ENCODE data around the gene GPC5.
"Not testable (repeated sequence)": the region's sequence is repeated elsewhere in the genome, so short reads cannot be mapped to it uniquely, and the experiment has no call there.

The GPC5 gene

DNA sequence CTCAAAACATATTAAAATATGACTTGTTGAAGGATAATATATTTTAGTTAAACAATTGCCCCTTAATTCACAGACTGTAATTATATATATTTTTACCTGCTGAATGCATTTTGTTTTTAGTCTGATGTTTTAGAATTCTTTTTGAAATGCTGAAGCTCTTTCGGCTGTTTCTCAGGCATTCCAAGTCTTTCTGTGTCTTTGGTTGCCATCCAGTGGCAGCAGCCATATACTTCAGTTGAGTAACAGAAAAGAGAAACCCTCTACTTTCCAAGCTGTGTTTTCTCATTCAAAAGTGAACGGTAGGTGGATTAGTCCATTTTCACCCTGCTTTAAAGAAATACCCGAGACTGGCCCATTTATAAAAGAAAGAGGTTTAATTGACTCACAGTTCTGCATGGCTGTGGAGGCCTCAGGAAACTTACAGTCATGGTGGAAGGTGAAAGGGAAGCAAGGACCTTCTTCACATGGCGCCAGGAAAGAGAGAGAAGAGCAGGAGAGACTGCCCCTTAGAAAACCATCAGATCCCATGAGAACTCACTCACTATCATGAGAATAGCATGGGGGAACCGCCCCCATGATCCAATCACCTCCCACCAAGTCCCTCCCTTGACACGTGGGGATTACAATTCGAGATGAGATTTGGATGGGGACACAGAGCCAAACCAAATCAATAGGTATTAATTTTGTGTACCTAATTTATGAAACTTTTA, 383.7 kb downstream of the GPC5 start:
- not testable (repeated sequence) for DNase-seq (ENCODE audit: low read depth)

DNA sequence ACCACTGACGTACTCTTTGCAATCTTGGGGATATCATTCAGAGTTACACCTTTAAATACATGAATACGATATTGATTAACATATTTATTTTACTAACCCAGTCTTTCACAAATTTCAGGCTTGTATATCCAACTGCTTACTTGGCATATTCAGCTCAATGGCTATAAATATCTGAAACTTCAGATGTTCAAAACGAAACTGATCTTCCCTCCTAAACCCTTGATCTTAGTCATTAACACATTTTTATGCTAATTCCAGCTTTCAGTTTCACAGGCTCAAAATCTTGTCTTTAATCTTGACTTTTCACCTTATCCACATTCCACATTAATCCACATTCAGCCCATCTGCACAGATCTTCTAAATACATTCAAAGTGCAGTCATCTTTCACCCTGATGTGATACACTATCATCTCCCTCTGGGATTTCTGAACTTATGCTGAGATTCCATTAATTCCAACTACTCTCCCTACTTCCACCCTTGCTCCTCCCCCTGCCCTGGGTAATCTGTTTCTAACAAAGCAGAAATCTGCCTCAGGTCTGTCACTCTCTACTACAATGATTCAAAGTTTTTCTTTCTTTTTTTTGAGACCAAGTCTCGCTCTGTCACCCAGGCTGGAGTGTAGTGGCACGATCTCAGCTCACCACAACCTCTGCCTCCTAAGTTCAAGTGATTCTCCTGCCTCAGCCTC, 387.2 kb downstream of the GPC5 start:
- DNase-seq (ENCODE audit: low read depth), result no peak

DNA sequence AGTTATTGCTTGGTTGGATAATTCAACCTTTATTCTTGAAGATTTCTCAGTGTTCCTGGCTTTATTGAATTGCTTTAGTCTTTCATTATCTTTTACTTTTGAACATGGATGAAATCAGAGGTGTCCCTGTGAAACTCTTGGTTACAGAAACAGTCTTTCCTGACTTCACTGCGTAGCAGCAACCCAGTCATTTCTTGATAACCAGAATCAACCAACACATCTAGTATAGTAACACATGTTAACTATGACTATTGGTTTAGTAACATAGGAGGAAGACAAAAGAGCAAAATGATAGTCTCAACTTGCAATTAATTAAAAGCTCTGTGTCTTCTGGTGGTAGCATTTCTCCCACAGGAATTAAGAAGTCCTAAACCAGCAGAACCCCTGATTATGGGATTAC, 393.6 kb downstream of the GPC5 start:
- DNase-seq (ENCODE audit: low read depth), result no peak

DNA sequence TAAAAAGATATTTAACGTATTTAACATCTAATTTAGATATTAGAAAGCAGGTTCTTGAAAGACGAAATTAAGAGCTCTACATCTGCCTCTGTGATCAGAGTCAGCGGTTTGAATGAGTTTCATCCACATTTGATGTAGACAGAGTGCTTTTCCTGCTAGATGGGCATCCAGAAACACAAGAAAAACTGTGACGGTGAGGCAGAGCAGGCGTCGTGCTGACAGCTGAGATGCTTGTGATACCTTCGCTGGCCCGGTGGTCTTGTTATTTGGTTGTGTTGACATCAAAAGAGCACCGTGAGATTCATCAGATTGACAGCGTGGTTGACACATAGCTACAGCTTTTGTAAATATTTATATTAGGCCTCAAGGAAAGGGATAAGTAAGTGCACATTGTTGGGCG, 399.1 kb downstream of the GPC5 start:
- no peak for DNase-seq (ENCODE audit: low read depth)

DNA sequence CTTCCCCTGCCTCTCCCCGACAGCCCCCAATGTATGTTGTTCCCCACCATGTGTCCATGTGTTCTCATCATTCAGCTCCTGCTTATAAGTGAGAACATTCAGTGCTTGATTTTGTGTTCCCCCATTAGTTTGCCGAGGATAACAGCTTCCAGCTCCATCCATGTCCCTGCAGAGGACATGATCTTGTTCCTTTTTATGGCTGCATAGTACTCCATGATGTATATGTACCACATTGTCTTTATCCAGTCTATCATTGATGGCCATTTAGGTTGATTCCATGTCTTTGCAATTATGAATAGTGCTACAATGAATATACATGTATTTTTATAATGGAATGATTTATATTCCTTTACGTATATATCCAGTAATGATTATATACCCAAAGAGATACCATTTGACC, 399.9 kb downstream of the GPC5 start:
- DNase-seq (ENCODE audit: low read depth), result not testable (repeated sequence)

DNA sequence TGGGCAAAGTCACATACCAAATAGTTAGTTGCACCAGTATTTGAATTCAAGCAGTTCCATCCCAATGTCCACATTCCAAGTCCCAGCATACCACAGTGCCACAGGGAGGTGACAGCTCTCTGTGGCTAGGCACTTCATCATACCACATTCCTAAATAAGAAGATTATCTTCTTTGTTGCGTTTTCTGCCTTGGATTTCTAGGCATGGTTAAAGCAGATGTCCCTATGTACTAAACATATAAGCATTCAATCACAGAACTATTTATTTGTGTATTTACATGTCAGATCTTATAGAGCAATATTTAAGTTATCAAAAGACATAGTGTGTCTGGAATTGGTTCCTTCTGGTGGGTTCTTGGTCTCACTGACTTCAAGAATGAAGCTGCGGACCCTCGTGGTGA, 403.4 kb downstream of the GPC5 start:
- not testable (repeated sequence) for DNase-seq (ENCODE audit: low read depth)

DNA sequence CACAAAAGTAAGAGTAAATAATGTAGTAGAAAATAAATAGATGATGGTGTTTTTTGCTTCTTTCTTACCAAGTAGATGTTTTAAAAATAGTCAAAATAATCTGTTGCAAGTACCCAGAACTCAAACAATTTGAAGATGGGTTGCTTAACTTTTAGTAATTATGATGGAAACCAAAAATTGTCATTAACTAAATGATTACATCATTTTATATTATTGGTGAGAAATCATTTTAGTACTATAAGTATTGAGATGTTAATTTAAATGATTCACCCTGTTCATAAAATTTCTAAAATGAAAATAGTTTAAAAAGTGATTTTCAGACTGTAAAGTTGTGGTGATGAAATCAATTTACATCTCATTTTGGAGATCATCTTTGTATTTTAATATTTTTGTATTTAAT, 404.5 kb downstream of the GPC5 start:
- DNase-seq (ENCODE audit: low read depth), result no peak

DNA sequence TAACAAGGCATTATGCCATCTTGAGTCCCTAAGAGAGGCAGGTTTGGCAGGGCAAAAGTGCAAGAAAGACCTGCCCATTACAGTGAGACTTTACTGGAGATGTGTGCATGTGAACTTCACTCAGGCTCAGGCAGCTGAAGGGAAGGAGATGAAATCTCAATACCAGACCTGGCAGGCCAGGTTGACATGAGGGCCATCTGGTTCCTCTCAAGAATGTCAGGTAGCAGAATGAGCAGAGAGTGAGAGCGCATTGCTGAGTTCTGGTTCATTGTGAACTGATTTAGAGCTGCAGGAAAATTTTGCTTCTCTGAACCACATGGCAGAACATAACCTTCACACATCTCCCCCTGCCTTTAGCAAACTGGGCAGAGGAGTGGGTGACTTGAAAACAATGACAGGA, 406.3 kb downstream of the GPC5 start:
- no peak for DNase-seq (ENCODE audit: low read depth)

DNA sequence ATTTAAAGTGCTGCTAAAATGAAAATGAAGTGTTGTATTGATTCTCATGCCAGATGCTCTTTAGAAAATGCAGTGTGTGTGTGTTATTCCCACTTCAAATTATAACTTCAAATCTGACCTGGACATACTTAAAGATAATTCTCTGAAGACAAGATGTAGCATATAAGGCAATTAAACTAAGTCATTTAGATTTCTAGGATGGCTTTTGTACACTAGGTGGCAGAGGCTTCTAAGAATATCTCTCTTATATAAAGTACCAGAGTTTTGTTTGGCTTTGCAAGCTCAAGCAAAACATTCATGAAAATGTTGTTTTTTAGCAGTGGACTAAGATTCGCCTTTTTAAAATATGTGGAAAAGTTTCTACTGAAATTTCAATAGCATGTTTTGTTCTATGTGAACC, 407.2 kb downstream of the GPC5 start:
- no peak for DNase-seq (ENCODE audit: low read depth)

DNA sequence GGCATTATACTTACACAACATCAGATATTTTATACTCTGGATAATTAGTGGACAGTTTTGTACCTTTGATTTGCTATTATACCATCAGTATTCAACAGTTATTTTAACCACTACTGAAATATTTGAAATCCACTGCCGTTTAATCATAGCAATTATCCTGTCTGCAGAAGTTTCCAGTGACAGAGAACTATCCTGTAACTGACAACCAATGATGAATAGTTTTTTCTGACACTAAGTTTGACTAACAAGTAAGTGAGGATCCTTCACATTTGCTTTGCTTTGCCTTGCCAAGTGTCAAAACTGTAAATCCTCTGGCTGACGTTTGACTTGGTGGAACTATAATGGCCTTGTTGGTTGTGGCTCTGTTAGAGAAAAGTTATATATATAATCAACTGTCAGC, 410.7 kb downstream of the GPC5 start:
- no peak for DNase-seq (ENCODE audit: low read depth)

DNA sequence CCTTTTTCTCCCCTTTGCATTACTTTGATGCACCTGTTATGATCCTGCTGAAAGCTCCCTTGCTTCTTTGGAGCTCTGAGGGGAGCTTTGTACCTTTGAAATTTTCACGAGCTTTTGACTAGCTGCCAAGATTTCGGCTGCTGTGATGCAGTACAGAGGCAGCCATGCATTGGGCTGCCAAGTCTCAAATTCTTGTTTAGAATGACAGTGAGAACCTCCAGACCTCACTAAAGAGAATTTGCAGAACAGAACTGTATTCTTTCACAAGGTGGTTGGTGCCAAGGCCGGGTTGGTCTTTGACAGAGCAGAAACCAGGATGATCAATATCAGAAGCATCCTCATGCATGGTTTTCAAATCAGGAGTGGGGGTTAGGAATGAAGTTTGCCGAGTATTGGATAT, 414.8 kb downstream of the GPC5 start:
- DNase-seq (ENCODE audit: low read depth), result no peak

DNA sequence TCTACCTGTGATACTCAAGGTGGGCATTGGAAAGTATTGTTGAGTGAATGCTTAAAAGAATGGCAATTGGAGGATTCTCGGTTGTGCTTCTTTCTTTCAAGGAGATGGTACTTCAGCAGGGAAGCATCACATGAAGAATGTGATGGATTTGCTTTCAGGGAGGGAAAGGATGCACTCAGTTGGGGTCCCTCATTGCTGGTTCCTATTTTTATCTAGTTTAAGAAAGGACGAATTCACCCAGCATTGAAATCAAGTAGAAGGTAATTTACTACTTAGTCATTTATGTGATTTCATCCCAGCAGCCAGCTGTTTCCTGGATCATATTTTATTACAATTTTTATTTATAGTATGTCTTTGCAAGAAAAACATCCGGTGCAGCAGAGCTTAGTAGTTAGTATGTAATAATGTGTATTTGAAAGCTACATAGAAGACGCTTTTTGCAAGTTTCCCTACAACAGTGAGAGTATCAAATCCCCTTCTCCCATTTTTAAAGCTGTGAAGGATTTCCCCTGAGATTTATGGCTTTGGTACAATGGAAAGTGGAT, 417.9 kb downstream of the GPC5 start:
- no peak for DNase-seq (ENCODE audit: low read depth)

DNA sequence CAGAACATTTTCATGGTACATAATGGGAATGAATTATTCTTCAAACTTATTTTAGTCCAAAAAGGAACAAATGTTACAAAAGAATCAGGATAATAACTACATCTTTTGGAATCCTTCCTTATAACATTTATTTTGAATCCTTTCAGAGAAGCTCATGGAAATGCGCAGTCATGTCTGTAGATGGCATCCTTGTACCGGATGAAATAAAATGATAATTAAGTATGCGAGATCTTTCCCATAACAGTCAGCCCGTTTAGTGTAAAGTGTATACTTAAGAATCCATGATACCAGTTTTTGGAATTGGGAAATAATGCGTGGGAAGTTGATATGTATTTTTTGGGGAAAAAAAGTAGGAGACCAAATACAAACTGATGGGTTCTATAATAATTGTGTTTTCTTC, 418.8 kb downstream of the GPC5 start:
- no peak for DNase-seq (ENCODE audit: low read depth)

DNA sequence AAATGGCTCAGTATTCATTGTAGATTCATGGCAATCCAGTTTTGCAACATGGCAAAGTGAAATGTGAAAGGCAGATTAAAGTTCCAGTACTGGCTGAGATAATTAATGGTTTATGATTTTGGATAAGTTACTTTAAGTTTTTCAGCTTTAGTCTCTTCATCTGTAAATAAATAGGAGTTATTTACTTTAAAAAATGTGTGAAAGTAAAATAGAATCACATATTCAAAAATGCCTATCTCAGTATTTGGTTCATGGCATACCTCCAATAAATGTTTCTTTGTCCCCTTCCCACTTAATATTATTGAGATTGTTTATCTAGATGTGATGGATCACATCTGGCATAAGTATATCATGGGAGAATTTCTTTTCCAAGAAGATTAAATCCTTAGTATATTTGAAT, 426.0 kb downstream of the GPC5 start:
- DNase-seq (ENCODE audit: low read depth), result no peak

DNA sequence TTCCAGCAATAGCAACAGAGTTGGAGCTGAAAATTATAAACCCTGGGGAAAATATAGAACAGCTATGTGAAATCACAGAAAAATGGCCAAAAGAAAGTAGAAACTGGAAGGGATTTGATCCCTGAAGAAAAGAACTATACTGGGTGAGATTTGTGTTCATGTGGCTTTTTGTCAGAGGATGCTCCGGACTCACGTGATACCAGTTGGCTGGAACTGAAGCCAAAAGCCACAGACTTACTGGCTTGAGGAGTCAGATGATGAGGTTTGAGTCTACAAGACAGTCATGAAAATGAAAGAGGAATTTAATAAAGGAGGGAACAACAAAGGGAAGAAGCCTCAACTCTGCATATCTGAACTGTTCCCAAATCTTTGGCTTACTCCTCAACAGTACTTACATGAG, 427.1 kb downstream of the GPC5 start:
- DNase-seq (ENCODE audit: low read depth), result no peak

DNA sequence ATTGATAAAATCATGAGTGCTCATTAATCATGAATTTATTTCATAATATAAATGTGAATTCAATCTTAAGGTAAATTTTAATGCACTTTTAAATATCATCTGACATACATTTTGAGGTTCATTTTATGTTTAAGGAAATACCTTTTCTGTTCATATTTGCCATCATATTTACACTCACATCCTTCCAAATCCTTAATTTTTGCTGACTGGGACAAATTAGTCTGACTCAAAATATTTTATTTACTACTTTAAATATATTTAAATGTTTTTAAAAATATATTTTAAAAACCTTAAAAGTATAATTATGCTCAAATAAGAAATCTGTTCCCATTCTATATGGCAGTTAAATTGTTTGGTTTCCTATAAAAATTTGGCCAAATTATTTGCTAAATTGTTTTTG, 438.1 kb downstream of the GPC5 start:
- DNase-seq (ENCODE audit: low read depth), result no peak

DNA sequence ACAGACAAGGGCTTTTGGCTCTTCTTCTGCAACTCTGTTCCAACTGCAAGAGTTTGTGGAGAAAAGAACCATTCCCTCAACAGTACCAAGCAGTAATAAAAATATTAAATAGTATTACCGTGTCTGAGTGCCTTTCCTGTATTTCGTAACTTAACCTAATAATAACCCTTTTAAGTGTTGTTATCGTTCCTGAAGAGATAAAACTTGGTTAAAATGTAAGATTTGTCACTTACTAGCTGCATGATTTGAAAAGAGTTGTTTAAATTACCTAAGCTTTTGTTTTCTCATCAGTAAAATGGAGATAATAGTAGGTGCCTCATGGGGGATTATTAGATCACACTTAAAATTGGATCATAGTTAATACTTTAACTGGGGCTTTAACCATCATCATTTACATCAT, 447.2 kb downstream of the GPC5 start:
- no peak for DNase-seq (ENCODE audit: low read depth)

DNA sequence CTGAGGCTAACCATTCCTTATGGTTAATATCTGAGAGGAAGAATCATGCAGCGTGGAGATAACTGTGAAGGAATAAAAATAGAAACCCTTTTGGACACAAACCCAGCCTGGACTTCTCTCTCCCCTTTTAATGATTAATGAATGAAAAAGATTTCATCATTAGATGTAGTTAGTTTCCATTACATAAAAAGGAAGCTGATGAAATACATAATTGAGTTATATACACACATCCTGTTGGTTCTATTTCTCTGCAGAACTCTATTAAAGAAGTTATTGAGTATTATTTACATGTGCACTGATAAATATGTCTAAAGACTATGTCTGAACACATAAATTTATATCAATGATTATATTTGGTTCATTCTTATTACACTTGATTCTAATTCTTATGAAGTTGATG, 465.3 kb downstream of the GPC5 start:
- DNase-seq (ENCODE audit: low read depth), result no peak

DNA sequence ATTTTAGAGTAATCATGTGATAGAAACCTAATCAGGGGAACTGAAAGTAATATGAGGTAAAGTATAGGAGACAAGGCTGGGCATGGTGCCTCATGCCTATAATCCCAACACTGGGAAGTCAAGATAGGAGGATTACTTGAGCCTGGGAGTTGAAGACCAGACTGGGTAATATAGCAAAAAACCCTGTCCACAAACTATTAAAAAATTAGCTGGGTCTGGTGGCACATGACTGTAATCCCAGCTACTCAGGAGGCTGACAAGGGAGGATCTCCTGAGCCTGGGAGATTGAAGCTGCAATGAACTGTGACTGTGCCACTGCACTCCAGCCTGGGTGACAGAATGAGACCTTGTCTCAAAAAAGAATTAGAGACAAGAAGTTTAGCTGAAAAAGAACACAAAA, 469.9 kb downstream of the GPC5 start:
- no peak for DNase-seq (ENCODE audit: low read depth)

DNA sequence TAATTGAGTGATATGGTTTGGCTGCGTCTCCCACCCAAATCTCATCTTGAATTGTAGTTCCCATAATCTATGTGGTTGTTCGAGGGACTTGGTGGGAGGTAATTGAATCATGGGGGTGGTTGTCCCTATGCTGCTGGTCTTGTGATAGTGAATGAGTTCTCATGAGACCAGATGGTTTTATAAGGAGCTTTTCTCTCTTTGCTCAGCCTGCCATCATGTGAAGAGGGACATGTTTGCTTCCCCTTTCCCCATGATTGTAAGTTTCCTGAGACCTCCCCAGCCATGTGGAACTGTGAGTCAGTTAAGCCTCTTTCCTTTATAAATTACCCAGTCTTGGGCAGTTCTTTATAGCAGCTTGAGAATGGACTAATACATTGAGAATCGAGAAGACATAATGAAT, 480.1 kb downstream of the GPC5 start:
- no peak for DNase-seq (ENCODE audit: low read depth)

DNA sequence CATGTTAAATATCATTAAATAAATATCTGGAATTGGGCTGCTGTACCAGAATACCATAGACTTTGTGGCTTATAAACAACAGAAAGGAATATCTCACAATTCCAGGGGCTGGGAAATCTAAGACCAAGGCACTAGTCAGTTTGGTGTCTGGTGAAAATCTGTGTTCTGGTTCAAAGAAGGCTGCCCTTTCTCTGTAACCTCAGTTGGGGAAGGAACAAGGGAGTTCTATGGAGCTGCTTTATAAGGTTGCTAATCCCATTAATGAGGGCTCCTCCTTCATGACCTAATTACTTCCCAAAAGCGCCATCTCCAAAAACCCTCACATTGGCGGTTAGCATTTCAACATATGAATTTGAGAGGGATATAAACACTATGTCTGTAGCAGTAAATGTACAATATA, 480.9 kb downstream of the GPC5 start:
- DNase-seq (ENCODE audit: low read depth), result no peak

DNA sequence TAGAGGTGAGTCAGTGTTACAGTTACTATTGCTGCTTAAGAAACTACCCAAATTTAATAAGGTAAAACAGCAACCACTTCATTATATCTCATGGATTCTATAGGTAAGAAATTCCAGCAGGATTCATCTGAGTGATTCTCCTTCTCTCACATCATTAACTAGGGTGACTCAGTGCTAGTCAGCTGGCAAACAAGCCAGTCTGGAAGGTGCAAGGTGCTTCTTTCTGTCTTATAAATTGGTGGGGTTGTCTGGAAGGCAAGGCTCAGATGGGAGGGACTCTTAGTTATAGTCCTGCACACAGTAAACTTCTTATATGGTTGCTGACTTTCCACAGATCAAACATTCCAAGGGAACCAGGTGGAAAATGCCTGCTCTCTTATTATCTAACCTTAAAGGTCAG, 484.5 kb downstream of the GPC5 start:
- no peak for DNase-seq (ENCODE audit: low read depth)

DNA sequence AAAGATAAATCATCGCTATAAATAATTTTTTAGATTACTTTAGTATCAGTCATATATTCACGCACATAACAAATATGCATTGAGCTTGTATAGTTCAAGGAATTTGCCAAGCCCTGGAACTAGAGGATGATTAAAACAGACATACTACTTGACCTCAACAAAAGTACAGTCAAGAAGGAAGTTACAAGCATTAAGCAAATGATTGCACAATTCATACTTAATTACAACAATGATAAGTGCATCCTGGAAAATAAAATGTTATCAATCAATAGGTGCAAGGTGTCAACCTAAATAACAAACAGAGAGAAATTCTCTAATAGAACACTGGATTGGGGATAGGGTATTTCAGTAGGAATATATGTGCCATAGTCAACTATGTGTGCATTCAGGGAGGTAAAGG, 491.2 kb downstream of the GPC5 start:
- DNase-seq (ENCODE audit: low read depth), result no peak

DNA sequence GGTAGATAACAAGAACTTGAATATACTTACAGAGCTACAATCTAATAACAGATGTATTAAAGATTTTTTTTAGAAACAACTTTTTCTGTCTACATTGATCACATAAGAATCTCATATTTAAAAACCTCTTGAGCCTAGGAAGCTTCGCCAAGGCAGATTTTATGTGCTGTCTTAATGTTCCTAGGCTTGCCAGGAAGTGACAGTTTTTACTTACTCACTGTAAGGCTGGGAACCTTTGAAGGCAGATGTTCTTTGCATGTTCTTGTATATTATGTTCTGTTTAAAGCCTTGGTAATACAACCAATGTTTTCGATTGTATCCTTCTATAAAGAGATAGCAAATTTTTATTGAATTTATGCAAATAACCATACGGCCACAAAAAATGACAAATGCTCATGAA, 492.7 kb downstream of the GPC5 start:
- no peak for DNase-seq (ENCODE audit: low read depth)

All from stimulated activated CD8-positive, alpha-beta memory T cell treated with anti-CD3 and anti-CD28 coated beads, Interleukin-7, amount 100 ng/mL, for 24 hours (primary cell).